CD14-positive monocyte (primary cell): ENCODE results near the gene ARMC7. TPM values are rescaled to one million over a fixed set of nuclear protein-coding genes. Genes with fewer than 3 reads are reported as not detected.
A peak's percentile ranks its signal among the peaks of the same experiment; 100 is the strongest.
"Not testable (repeated sequence)": the region's sequence is repeated elsewhere in the genome, so short reads cannot be mapped to it uniquely, and the experiment has no call there.

Experiments
- DNase-seq, 3 donors: peaks; one replicate each; pipeline ENCODE4 v3.0.0-alpha.2; 2011 to 2022
- H2AFZ ChIP-seq: 2 replicates; pipeline ENCODE4 v1.6.0; 2012; ENCODE audit warnings: mild to moderate bottlenecking, low read depth, low read length, inconsistent platforms; ENCODE audit not compliant: insufficient read depth, poor library complexity, severe bottlenecking
- H3K27ac ChIP-seq, 2 donors: 1 replicate in 1 of 2; 2 replicates in 1 of 2; pipeline ENCODE4 v1.5.1; 2012 to 2013; ENCODE audit warnings: low read length in 2 of 2, control low read depth in 1 of 2, inconsistent platforms in 1 of 2, low read depth in 1 of 2, mild to moderate bottlenecking in 1 of 2
- H3K27me3 ChIP-seq, 2 donors: one replicate each; pipeline versions ENCODE4 v1.6.0 to v1.6.1; 2011 to 2013; ENCODE audit warnings: low read length in 2 of 2; ENCODE audit not compliant: control insufficient read depth in 2 of 2, insufficient read depth in 2 of 2
- H3K36me3 ChIP-seq, 2 donors: replicated peaks in 1 of 2; 1 replicate in 1 of 2; 2 replicates in 1 of 2; pipeline versions ENCODE4 v1.5.1 to v1.6.1; 2012 to 2013; ENCODE audit warnings: low read length in 2 of 2, control low read depth in 1 of 2, inconsistent platforms in 1 of 2, mild to moderate bottlenecking in 1 of 2; ENCODE audit not compliant: insufficient read depth in 2 of 2, control insufficient read depth in 1 of 2
- H3K4me1 ChIP-seq, 2 donors: 1 replicate in 1 of 2; 2 replicates in 1 of 2; pipeline versions ENCODE4 v1.5.1 to v1.6.1; 2012 to 2013; ENCODE audit warnings: low read length in 2 of 2, control low read depth in 1 of 2, inconsistent platforms in 1 of 2, mild to moderate bottlenecking in 1 of 2, moderate library complexity in 1 of 2; ENCODE audit not compliant: insufficient read depth in 2 of 2, control insufficient read depth in 1 of 2
- H3K4me2 ChIP-seq: replicated peaks from 2 replicates; pipeline ENCODE3; 2012; ENCODE audit warnings: low read length, moderate library complexity, mild to moderate bottlenecking; ENCODE audit not compliant: poor library complexity, severe bottlenecking; ENCODE audit errors: extremely low read depth
- H3K4me3 ChIP-seq, 3 experiments: fragments of 200-600 bp in 1 of 3; sonication (generic) in 1 of 3; replicated peaks in 1 of 3; 1 replicate in 2 of 3; 2 replicates in 1 of 3; pipeline ENCODE4 v1.5.1; 2011 to 2013; ENCODE audit warnings: low read length in 3 of 3, mild to moderate bottlenecking in 3 of 3, control low read depth in 2 of 3, low read depth in 2 of 3, inconsistent platforms in 1 of 3, moderate library complexity in 1 of 3
- H3K79me2 ChIP-seq: 2 replicates; pipeline ENCODE4 v1.6.0; 2012; ENCODE audit warnings: mild to moderate bottlenecking, control low read depth, inconsistent platforms, low read length, moderate library complexity; ENCODE audit not compliant: insufficient read depth
- H3K9ac ChIP-seq: 2 replicates; pipeline ENCODE4 v1.6.0; 2017; ENCODE audit warnings: low read length, mild to moderate bottlenecking; ENCODE audit not compliant: insufficient read depth, poor library complexity, severe bottlenecking
- H3K9me3 ChIP-seq, 2 donors: replicated peaks in 1 of 2; 1 replicate in 1 of 2; 2 replicates in 1 of 2; pipeline versions ENCODE4 v1.5.1 to v1.6.1; 2012 to 2013; ENCODE audit warnings: low read length in 2 of 2, control low read depth in 1 of 2; ENCODE audit not compliant: control insufficient read depth in 1 of 2, insufficient read depth in 1 of 2
- H4K20me1 ChIP-seq: 2 replicates; pipeline ENCODE4 v1.6.0; 2012; ENCODE audit warnings: mild to moderate bottlenecking, low read length, control low read depth, moderate library complexity; ENCODE audit not compliant: insufficient read depth
- H3K27ac Mint-ChIP-seq, 7 donors: one replicate each; pipeline ENCODE4 v1.8.0; 2020; ENCODE audit warnings: mild to moderate bottlenecking in 7 of 7, mixed read lengths in 7 of 7, moderate library complexity in 6 of 7, inconsistent platforms in 2 of 7
- H3K27me3 Mint-ChIP-seq, 3 donors: one replicate each; pipeline ENCODE4 v1.8.0; 2021 to 2022; ENCODE audit warnings: low read depth in 3 of 3, mild to moderate bottlenecking in 3 of 3, mixed read lengths in 3 of 3, moderate library complexity in 3 of 3, inconsistent platforms in 1 of 3
- H3K36me3 Mint-ChIP-seq, 2 donors: one replicate each; pipeline ENCODE4 v1.8.0; 2020; ENCODE audit warnings: mixed read lengths in 2 of 2, inconsistent platforms in 1 of 2, mild to moderate bottlenecking in 1 of 2
- H3K4me1 Mint-ChIP-seq: one replicate; pipeline ENCODE4 v1.8.0; 2020; ENCODE audit warnings: mild to moderate bottlenecking, mixed read lengths
- H3K4me3 Mint-ChIP-seq, 2 donors: one replicate each; pipeline ENCODE4 v1.8.0; 2020; ENCODE audit warnings: mild to moderate bottlenecking in 2 of 2, mixed read lengths in 2 of 2, moderate library complexity in 1 of 2
- H3K9me3 Mint-ChIP-seq, 7 donors: one replicate each; pipeline ENCODE4 v1.8.0; 2020 to 2022; ENCODE audit warnings: mixed read lengths in 7 of 7, mild to moderate bottlenecking in 6 of 7, moderate library complexity in 6 of 7, inconsistent platforms in 2 of 7
- CTCF ChIP-seq: fragments of 200-600 bp; IDR thresholded peaks from one replicate; pipeline ENCODE4 v1.8.0; 2022; ENCODE audit warnings: antibody characterized with exemption, mild to moderate bottlenecking
- WGBS: methylation state at CpG from one replicate; pipeline ENCODE4 v1.1.5; 2013; ENCODE audit warnings: missing lambda C conversion rate; ENCODE audit not compliant: insufficient coverage; 5-methylcytosine and 5-hydroxymethylcytosine counted together
- intact Hi-C, 2 donors: fragments of 100-400 bp; cut with micrococcal nuclease; formaldehyde crosslinking; loops; one replicate each; pipeline versions ENCODE4 v1.15.0 to v1.15.1; 2023
- polyA plus RNA-seq, 3 donors: library from polyadenylated mRNA; depleted of rRNA in 1 of 3; unstranded in 2 of 3; stranded (reverse) in 1 of 3; fragments of 300-500 nt in 2 of 3; fragments of >200 nt in 1 of 3; fragmentation: Illumina TruSeq in 2 of 3; gene quantifications; 1 replicate in 2 of 3; 2 replicates in 1 of 3; pipeline ENCODE4 v1.2.3, GENCODE V29; 2012 to 2021

ARMC7 gene
- polyA plus RNA-seq, 3 donors: 1.3 to 11.8 (median 2.1) TPM

- no peaks in the 10 kb centered on the region for H3K9me3 Mint-ChIP-seq
- no peaks in the 10 kb centered on the region for H3K9me3 ChIP-seq
- H4K20me1 ChIP-seq: no peaks in the 10 kb centered on the region
- no peak overlapping the region for H3K4me3 ChIP-seq
- 90% methylated on average over 2 of the region's 2 CpGs for WGBS
- peaks cover 17% of the 10 kb centered on the region for H3K4me1 Mint-ChIP-seq
- peaks cover 4 to 7% of the 10 kb centered on the region in 2 donors for H3K36me3 Mint-ChIP-seq
- peaks cover 2 to 6% of the 10 kb centered on the region in 2 donors for H3K36me3 ChIP-seq
- H3K9ac ChIP-seq: no peak overlapping the region
- no peak overlapping the region for H3K27ac Mint-ChIP-seq
- DNase-seq: peak in 1 of 3 donors; percentile 36
- intact Hi-C loops: no loop called here
- H3K4me3 Mint-ChIP-seq: no peak overlapping the region
- H3K4me1 ChIP-seq: peaks cover 8 to 9% of the 10 kb centered on the region in 2 donors
- H2AFZ ChIP-seq: no peak overlapping the region
- no peaks in the 10 kb centered on the region for H3K79me2 ChIP-seq
- TF ChIP-seq CTCF: peak; percentile 38
- peaks cover 0 to 3% (median 1%) of the 10 kb centered on the region in 3 donors for H3K27me3 Mint-ChIP-seq
- H3K27ac ChIP-seq: no peak overlapping the region
- H3K4me2 ChIP-seq: no peak overlapping the region
- H3K27me3 ChIP-seq: no peaks in the 10 kb centered on the region
These were observed 40.0 kb upstream of the ARMC7 start for GRCh38 chr17:75069783-75070182.

GRCh38 chr17:75071478-75072271, 38.1 kb upstream of the ARMC7 start:
- H3K4me2 ChIP-seq, H3K27ac ChIP-seq, DNase-seq, H2AFZ ChIP-seq, intact Hi-C loops, H3K4me3 Mint-ChIP-seq, H3K27ac Mint-ChIP-seq, H3K36me3 ChIP-seq, H3K36me3 Mint-ChIP-seq, H3K27me3 Mint-ChIP-seq, H3K4me3 ChIP-seq, H4K20me1 ChIP-seq, H3K27me3 ChIP-seq, H3K79me2 ChIP-seq, H3K9me3 ChIP-seq, H3K9me3 Mint-ChIP-seq, H3K9ac ChIP-seq: not testable (repeated sequence)
- H3K4me1 Mint-ChIP-seq: peaks cover 26% of the 10 kb centered on the region
- WGBS: 93% methylated on average over 2 of the region's 8 CpGs
- peaks cover 16 to 20% of the 10 kb centered on the region in 2 donors for H3K4me1 ChIP-seq

GRCh38 chr17:75072909-75073308, 36.9 kb upstream of the ARMC7 start:
- H3K4me3 ChIP-seq, H3K4me2 ChIP-seq, H3K9me3 Mint-ChIP-seq, H3K27ac ChIP-seq, intact Hi-C loops, H2AFZ ChIP-seq, H3K27me3 ChIP-seq, H3K36me3 Mint-ChIP-seq, H3K27ac Mint-ChIP-seq, H3K4me3 Mint-ChIP-seq, H3K79me2 ChIP-seq, H3K9ac ChIP-seq, DNase-seq, H3K9me3 ChIP-seq, H4K20me1 ChIP-seq, H3K36me3 ChIP-seq, H3K27me3 Mint-ChIP-seq: not testable (repeated sequence)
- H3K4me1 ChIP-seq: peaks cover 28 to 30% of the 10 kb centered on the region in 2 donors
- peaks cover 34% of the 10 kb centered on the region for H3K4me1 Mint-ChIP-seq
- WGBS: 100% methylated on average over 3 of the region's 5 CpGs
